ENCODE data around the gene OR1J2.
A peak's percentile ranks its signal among the peaks of the same experiment; 100 is the strongest.
"Not testable (repeated sequence)": the region's sequence is repeated elsewhere in the genome, so short reads cannot be mapped to it uniquely, and the experiment has no call there.

OR1J2 gene

GRCh38 chr9:122510502-122510901, at the start of gene OR1J2:
TSS of gene OR1J2 (plus strand) at chr9:122510802. CDS start at chr9:122510802, 0 bp downstream.
- no peak for DNase-seq (ENCODE audit: low read depth)

GRCh38 chr9:122463828-122464632, 46.6 kb upstream of the OR1J2 start:
- DNase-seq (ENCODE audit: low read depth), result no peak

- DNase-seq (ENCODE audit: low read depth), result peak; percentile 76
Measured at GRCh38 chr9:122464633-122465567, 45.7 kb upstream of the OR1J2 start.

GRCh38 chr9:122466456-122466855, 44.1 kb upstream of the OR1J2 start:
- DNase-seq (ENCODE audit: low read depth), result no peak

- peak; percentile 66 for DNase-seq (ENCODE audit: low read depth)
Measured at GRCh38 chr9:122468735-122469134, 41.9 kb upstream of the OR1J2 start.

- DNase-seq (ENCODE audit: low read depth), result no peak
Measured at GRCh38 chr9:122474561-122474960, 36.0 kb upstream of the OR1J2 start.

GRCh38 chr9:122475717-122476116, 34.9 kb upstream of the OR1J2 start:
- no peak for DNase-seq (ENCODE audit: low read depth)

GRCh38 chr9:122477346-122477745, 33.3 kb upstream of the OR1J2 start:
- DNase-seq (ENCODE audit: low read depth), result no peak

GRCh38 chr9:122477826-122478225, 32.8 kb upstream of the OR1J2 start, which contains the start of gene OR1J1:
TSS of gene OR1J1 (minus strand) at chr9:122477926. CDS start at chr9:122477926, 0 bp downstream.
- no peak for DNase-seq (ENCODE audit: low read depth)

GRCh38 chr9:122479062-122479461, 31.5 kb upstream of the OR1J2 start:
- DNase-seq (ENCODE audit: low read depth), result no peak

- peak; percentile 52 for DNase-seq (ENCODE audit: low read depth)
Measured at GRCh38 chr9:122498883-122499288, 11.7 kb upstream of the OR1J2 start.

GRCh38 chr9:122506964-122507363, 3.6 kb upstream of the OR1J2 start:
- no peak for DNase-seq (ENCODE audit: low read depth)

GRCh38 chr9:122518226-122518625, 7.6 kb downstream of the OR1J2 start:
- DNase-seq (ENCODE audit: low read depth), result no peak

- no peak for DNase-seq (ENCODE audit: low read depth)
Measured at GRCh38 chr9:122518841-122519240, 8.2 kb downstream of the OR1J2 start, which contains the start of gene OR1J4. TSS of gene OR1J4 (plus strand) at chr9:122519141. CDS start at chr9:122519141, 0 bp downstream.

GRCh38 chr9:122519376-122519775, 8.8 kb downstream of the OR1J2 start:
- no peak for DNase-seq (ENCODE audit: low read depth)

GRCh38 chr9:122526602-122527001, 16.0 kb downstream of the OR1J2 start:
- no peak for DNase-seq (ENCODE audit: low read depth)

- DNase-seq (ENCODE audit: low read depth), result no peak
Measured at GRCh38 chr9:122527193-122527592, 16.6 kb downstream of the OR1J2 start, which contains the start of gene OR1N1. TSS of gene OR1N1 (minus strand) at chr9:122527293. CDS start at chr9:122527293, 0 bp downstream.

- DNase-seq (ENCODE audit: low read depth), result not testable (repeated sequence)
Measured at GRCh38 chr9:122531157-122531556, 20.6 kb downstream of the OR1J2 start.

- DNase-seq (ENCODE audit: low read depth), result no peak
Measured at GRCh38 chr9:122536134-122536533, 25.5 kb downstream of the OR1J2 start.

GRCh38 chr9:122537066-122537465, 26.5 kb downstream of the OR1J2 start:
- not testable (repeated sequence) for DNase-seq (ENCODE audit: low read depth)

- no peak for DNase-seq (ENCODE audit: low read depth)
Measured at GRCh38 chr9:122538757-122539156, 28.2 kb downstream of the OR1J2 start.

- no peak for DNase-seq (ENCODE audit: low read depth)
Measured at GRCh38 chr9:122546196-122546595, 35.6 kb downstream of the OR1J2 start.

All from amniotic epithelial cell (primary cell).